Lower leg skin (tissue), 4 donors: Measurements from ENCODE around the gene LRFN2. TPM values are rescaled to one million over a fixed set of nuclear protein-coding genes. Genes with fewer than 3 reads are reported as not detected.

Experiments
- DNase-seq, 2 donors: peaks; one replicate each; pipeline ENCODE4 v3.0.0-alpha.2; 2019; ENCODE audit warnings: low spot score in 2 of 2
- H3K4me3 ChIP-seq: fragments of 200-600 bp; sonication (generic); 2 replicates; pipeline ENCODE4 v1.5.1; 2017; ENCODE audit warnings: mild to moderate bottlenecking, low read depth; ENCODE audit not compliant: poor library complexity, severe bottlenecking
- CTCF ChIP-seq, 3 donors: fragments of 450-650 bp; IDR thresholded peaks; one replicate each; pipeline ENCODE4 v1.5.1; 2016; ENCODE audit warnings: antibody characterized with exemption in 3 of 3, mild to moderate bottlenecking in 3 of 3, moderate library complexity in 2 of 3
- POLR2A ChIP-seq, 2 donors: fragments of 450-650 bp; IDR thresholded peaks; one replicate each; pipeline ENCODE4 v1.6.1; 2016 to 2017; ENCODE audit warnings: antibody characterized with exemption in 2 of 2, mild to moderate bottlenecking in 1 of 2, moderate library complexity in 1 of 2
- WGBS, 2 donors: methylation state at CpG; one replicate each; pipeline ENCODE4 v1.1.5; 2018; 5-methylcytosine and 5-hydroxymethylcytosine counted together
- intact Hi-C: fragments of 100-400 bp; cut with DNase I; formaldehyde crosslinking; loops from one replicate; pipeline ENCODE4 v1.15.0; 2023; ENCODE audit warnings: low total_unique reads
- total RNA-seq, 4 donors: library from RNA; depleted of rRNA; stranded (reverse); fragments of >200 nt; gene quantifications; one replicate each; pipeline ENCODE4 v1.1.0, GENCODE V29; 2016

The LRFN2 gene
- total RNA-seq, 4 donors from 2014 or later: 0.10 TPM; not detected in 3

DNA sequence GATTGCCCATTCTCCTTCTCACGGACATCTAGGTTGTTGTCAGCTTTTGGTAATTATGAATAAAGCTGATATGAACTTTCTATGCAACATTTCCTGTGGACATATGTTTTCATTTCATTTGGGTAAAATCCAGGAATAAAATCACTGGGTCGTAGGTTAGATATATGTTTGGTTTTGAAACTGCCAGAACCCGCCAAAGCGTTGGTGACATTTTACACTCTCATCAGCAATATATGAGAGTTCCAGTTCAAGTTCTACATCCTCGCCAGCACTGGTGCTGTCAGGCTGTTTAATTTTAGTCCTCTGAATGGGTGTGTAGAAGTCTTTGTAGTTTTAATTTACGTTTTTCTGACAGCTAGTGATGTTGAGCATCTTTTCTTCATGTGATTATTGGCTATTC lies 27.5 kb upstream of the LRFN2 start:
- no peak overlapping the region for H3K4me3 ChIP-seq
- 43 to 53% methylated on average over 6 of the region's 6 CpGs for WGBS, 2 donors
- TF ChIP-seq CTCF (IDR thresholded peaks at IDR 0.05): no peak
- TF ChIP-seq POLR2A (IDR thresholded peaks at IDR 0.05): no peak
- DNase-seq: no peak
- intact Hi-C loops: no loop called here

DNA sequence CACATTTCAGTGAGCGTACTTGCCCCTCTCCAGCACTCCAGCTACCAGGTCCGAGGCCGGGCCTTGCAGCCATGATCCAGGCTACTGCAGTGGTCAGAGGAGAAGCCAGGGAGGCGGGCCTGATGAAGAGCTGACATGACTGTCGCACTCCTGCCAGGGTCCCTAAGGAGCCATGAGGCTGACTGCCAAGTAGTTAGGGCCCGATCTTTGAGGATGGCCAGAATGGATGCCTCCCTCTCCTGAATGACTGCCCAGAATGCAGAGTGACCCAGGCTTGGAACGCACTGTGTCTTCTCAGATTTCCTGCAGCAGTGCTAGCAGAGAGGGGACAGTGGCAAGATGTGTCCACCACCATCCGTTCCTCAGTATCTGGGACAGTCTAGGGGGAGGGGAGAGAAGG lies 24.7 kb upstream of the LRFN2 start:
- no peak for DNase-seq
- intact Hi-C loops: no loop called here
- no peak overlapping the region for H3K4me3 ChIP-seq
- WGBS, 2 donors: 47 to 75% methylated on average over 7 to 8 of the region's 8 CpGs
- TF ChIP-seq CTCF (IDR thresholded peaks at IDR 0.05): no peak
- no peak for TF ChIP-seq POLR2A (IDR thresholded peaks at IDR 0.05)

GRCh38 chr6:40611434-40611833 lies 24.3 kb upstream of the LRFN2 start:
- intact Hi-C loops: no loop called here
- no peak for TF ChIP-seq CTCF (IDR thresholded peaks at IDR 0.05)
- no peak for TF ChIP-seq POLR2A (IDR thresholded peaks at IDR 0.05)
- DNase-seq: no peak
- H3K4me3 ChIP-seq: no peak overlapping the region
- WGBS, 2 donors: 53 to 61% methylated on average over 5 of the region's 5 CpGs

- intact Hi-C loops: no loop called here
- no peak overlapping the region for H3K4me3 ChIP-seq
- no peak for TF ChIP-seq POLR2A (IDR thresholded peaks at IDR 0.05)
- no peak for TF ChIP-seq CTCF (IDR thresholded peaks at IDR 0.05)
- no peak for DNase-seq
- WGBS, 2 donors: 10 to 29% methylated on average over 2 of the region's 2 CpGs
Observed at GRCh38 chr6:40610229-40610628, 23.1 kb upstream of the LRFN2 start.

DNA sequence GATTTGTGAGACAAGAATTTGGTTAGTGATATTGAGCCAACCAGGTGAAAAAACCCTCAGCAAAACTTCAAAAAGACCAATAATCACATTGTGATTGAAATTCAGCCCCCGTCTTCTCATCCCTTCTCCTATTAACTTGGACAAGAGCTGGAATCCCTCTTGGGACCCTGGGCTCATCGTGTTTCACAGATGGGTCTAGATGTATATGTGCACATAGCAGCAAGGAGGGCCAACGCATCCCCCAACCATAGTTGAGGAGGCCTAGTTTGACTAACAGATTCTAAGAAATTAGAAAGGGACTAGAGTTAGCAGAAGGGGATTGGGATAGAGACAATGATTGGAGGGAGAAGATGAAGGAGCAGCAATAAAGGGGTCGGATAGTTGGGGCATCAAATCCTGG lies 19.8 kb upstream of the LRFN2 start:
- intact Hi-C loops: no loop called here
- no peak for TF ChIP-seq CTCF (IDR thresholded peaks at IDR 0.05)
- no peak for TF ChIP-seq POLR2A (IDR thresholded peaks at IDR 0.05)
- WGBS, 2 donors: 74 to 80% methylated on average over 4 of the region's 4 CpGs
- no peak for DNase-seq
- H3K4me3 ChIP-seq: no peak overlapping the region

DNA sequence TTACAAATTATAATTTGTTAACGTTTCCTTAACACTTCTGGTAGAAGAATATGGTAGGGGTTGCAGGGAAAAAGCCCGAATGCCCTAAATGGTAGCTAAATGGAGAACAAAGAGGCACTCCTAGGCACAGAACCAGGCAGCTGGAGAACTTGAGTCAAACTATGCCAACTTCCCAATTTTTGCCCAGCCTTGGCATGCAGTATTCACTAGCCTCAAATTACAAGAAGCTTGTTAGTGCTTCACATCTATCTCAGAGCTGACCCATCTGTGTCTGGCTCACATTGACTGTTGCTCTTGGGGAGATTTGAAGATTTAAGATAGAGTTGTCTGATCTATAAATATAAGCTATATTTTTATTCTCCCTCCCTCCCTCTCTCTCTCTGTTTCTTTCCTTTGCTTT lies 19.4 kb upstream of the LRFN2 start:
- intact Hi-C loops: no loop called here
- TF ChIP-seq CTCF (IDR thresholded peaks at IDR 0.05) (no peak), POLR2A (IDR thresholded peaks at IDR 0.05) (no peak)
- WGBS, 2 donors: 43 to 47% methylated on average over 2 of the region's 2 CpGs
- H3K4me3 ChIP-seq: no peak overlapping the region
- no peak for DNase-seq
